HUDEP-2 (cell line): ENCODE measurements around the gene PEX5L.
A peak's percentile ranks its signal among the peaks of the same experiment; 100 is the strongest.

Experiments used
- DNase-seq, 76 experiments: peaks; one replicate each; lab custom pipeline; 2025; ENCODE audit not compliant: unreplicated experiment in 76 of 76; lab: John Stamatoyannopoulos, UW

The PEX5L gene

GRCh38 chr3:179907784-179908482 lies 128.8 kb downstream of the PEX5L start:
- DNase-seq = no peak

GRCh38 chr3:179902061-179902460 lies 134.7 kb downstream of the PEX5L start:
- DNase-seq = no peak

GRCh38 chr3:179898024-179898423 lies 138.7 kb downstream of the PEX5L start:
- peak in 67 of 76 experiments; percentile 1 to 83 (median 58) for DNase-seq

- DNase-seq = no peak
Observed at GRCh38 chr3:179897231-179897630, 139.5 kb downstream of the PEX5L start.

GRCh38 chr3:179896507-179896906 lies 140.2 kb downstream of the PEX5L start:
- no peak for DNase-seq

GRCh38 chr3:179895330-179895729 lies 141.4 kb downstream of the PEX5L start:
- DNase-seq = no peak

DNA sequence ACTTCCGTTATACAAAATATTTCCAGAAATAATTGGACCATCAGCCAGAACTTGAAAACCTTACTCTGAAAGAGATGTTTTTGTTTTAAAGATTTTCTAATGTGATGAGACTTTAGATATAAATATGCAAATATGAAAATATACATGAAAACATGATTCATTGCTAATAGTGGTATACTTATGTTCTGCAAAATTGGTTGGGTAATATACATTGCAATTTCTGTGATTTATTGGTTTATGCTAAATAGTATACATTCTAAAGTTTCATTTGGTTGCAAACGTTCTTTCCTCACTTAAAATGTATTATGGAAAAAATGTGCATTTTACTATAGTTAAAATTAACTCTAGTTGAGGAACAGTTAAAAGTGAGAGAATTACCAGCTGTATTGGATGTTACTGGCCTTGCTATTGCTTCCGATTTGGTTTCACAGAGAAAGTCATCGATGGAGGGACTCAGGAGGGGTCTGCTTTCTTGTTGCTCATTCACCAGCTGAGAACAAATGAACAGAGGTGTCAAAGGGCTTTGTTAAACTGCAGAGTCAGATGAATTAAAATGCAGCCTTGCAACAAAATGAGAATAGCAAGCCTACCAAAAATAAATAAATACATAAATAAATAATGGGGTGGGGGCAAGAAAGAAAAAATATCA lies 149.3 kb downstream of the PEX5L start:
- no peak for DNase-seq

DNA sequence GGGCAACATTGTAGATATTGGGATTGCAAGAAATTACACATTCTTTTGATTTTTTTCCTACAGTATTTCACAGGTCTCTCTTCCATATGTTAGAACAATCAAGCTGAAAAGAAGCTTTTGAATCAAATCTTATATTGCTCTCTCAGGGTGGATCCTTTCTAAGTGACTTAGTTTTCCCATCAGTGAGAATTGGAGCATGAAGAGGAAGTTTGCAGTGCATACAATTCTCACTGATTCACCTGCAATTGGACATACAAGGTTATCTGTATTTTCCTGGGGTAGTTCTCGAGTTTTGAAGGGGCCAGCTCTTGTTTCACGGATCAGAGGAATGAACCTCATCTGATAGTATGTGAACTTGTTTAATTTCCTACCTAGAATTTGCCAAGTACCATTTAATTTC lies 150.8 kb downstream of the PEX5L start:
- DNase-seq = no peak

- no peak for DNase-seq
Observed at GRCh38 chr3:179884136-179884535, 152.6 kb downstream of the PEX5L start.

- DNase-seq = no peak
Observed at GRCh38 chr3:179882292-179882691, 154.4 kb downstream of the PEX5L start.

DNA sequence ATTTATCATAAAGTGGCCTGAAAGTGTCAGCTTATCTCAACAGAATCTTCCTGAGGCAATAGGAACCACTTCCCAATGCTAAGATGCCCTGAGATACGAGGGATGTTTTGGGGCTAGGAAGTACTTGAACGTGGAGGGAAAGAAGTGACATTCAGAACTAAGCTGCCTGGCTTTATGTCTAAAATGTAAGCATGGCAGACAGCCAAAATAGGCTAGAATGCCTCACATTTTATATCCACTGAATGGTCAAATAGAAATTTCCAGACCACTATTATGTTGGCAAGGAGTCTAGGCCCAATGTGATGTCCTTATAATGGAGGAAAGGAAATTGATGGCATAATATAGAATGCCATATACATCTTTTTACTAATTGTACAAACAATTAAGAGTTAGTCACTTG lies 154.9 kb downstream of the PEX5L start:
- no peak for DNase-seq

GRCh38 chr3:179880868-179881267 lies 155.9 kb downstream of the PEX5L start:
- no peak for DNase-seq

- no peak for DNase-seq
Observed at GRCh38 chr3:179876440-179876839, 160.3 kb downstream of the PEX5L start.

- DNase-seq = no peak
Observed at GRCh38 chr3:179872842-179873241, 163.9 kb downstream of the PEX5L start.

DNA sequence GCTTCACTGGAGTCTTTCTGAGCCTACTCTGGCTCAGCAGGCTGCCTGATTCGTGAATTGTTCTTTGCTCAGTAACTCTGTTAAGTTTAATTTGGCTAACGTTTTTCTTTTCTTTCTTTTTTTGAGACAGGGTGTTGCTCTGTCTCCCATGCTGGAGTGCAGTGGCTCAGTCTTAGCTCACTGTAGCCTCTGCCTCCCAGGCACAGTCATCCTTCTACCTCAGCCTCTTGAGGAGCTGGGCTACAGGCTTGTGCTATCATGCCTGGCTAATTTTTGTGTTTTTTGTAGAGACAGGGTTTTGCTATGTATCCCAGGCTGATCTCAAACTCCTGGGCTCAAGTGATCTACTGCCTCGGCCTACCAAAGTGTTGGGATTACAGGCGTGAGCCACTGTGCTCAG lies 165.0 kb downstream of the PEX5L start:
- no peak for DNase-seq

DNA sequence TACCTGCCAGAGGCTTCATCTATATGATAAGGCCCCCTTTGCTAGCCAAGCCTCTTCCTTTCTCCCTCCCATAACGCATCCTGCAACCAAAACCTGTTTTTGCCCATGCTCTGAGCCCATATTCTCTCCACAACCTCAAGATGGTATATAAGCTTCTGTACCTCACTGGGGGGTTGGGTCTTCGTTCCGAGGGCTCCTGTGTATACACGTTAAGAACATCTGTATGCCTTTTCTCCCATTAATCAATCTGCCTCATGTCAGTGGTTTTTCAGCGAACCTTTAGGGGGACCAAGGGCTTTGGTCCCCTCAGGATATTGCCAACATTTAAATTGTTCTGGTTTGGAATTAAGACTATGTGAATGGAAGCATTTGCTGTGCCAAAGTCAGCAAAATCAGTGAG lies 168.0 kb downstream of the PEX5L start:
- no peak for DNase-seq

DNA sequence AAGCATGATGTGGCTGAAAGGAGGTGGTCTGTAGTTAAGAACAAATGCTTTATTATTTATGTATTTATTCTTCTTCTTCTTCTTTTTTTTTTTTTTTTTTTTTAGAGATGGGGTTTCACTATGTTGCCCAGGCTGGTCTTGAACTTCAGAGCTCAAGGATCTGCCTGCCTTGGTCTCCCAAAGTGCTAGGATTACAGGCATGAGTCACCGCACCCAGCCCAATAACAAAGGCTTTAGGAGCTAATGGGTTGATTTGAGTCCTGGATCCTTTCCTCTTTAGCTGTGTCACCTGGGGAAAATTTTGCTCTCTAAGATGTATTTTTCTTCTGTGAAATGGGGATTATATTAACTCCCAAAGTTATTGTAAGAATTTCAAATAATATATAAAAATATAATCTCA lies 168.8 kb downstream of the PEX5L start:
- DNase-seq = no peak

DNA sequence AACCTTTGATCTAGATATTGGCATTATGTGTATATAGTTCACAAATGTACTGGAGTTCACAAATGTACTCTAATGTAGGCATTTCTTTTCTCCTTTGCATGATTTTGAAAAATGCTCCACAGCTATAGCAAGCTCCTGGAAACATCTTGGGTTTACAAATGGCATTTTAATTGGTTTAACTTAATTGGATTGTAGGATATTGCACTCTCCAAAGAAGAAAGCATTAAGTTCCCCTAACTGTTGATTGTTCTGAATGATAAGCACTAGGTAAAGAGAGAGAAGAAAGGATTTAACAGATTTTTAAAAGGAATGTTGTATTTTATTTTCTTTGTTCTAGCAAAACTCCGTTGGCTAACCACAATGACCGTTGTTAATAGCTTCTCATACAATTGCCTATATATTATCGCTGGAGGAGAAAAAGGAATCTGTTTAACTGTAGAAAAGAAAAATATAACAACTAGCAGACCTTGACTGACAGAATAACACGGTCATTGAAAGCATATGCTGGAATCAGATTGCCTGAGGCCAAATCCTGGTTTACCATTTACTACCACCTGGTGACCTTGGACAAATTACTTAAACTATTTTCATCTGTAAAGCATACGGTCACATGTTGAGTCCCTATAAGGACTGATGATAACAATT lies 170.8 kb downstream of the PEX5L start:
- no peak for DNase-seq

DNA sequence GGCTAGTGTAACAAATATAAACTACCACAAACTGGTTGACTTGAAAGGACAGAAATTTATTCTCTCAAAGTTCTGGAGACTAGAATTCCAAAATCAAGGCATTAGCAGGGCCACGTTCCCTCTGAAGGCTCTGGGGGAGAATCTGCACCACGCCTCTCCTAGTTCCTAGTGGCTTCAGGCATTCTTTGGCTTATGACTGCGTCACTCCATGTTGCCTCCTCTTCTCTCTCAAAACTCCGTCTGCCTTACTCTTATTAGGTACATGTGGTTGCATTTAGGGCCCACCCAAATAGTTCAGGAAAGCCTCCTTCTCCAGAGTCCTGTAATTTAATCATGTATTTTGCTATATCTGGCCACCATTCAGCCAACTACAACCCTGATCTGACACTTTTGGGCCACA lies 174.8 kb downstream of the PEX5L start:
- DNase-seq = no peak

DNA sequence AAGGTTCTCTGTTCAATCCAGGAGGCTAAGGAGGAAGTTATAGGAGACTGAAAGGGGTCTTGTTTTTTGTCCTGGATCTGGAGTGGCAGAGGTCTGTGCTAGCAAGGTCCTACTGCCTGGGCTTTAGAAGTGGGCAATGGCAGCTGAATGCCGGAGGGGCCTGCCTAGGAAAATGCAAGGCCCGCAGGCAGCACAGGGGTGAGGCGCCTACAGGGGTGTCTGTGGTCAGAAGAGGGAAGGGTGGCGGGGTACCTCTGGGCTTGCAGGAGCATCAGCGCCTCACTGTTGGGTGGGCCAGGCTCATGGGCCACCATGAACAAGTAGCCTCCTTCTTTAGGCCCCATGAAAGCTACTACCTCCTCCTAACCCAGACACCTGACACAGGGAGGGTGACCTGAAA lies 175.4 kb downstream of the PEX5L start:
- DNase-seq = no peak

GRCh38 chr3:179860275-179861107 lies 176.2 kb downstream of the PEX5L start:
- DNase-seq = no peak
